VCaP (cell line): Measurements from ENCODE around the gene TRNP1.
"Not testable (repeated sequence)": the region's sequence is repeated elsewhere in the genome, so short reads cannot be mapped to it uniquely, and the experiment has no call there.

Experiments used
- H3K27ac ChIP-seq: fragments of 450-650 bp; 2 replicates; pipeline ENCODE4 v1.5.1; 2017
- CTCF ChIP-seq: fragments of 450-650 bp; conservative IDR thresholded peaks from 2 replicates; pipeline ENCODE4 v1.5.1; 2017; ENCODE audit warnings: mild to moderate bottlenecking, moderate library complexity

Gene TRNP1

DNA sequence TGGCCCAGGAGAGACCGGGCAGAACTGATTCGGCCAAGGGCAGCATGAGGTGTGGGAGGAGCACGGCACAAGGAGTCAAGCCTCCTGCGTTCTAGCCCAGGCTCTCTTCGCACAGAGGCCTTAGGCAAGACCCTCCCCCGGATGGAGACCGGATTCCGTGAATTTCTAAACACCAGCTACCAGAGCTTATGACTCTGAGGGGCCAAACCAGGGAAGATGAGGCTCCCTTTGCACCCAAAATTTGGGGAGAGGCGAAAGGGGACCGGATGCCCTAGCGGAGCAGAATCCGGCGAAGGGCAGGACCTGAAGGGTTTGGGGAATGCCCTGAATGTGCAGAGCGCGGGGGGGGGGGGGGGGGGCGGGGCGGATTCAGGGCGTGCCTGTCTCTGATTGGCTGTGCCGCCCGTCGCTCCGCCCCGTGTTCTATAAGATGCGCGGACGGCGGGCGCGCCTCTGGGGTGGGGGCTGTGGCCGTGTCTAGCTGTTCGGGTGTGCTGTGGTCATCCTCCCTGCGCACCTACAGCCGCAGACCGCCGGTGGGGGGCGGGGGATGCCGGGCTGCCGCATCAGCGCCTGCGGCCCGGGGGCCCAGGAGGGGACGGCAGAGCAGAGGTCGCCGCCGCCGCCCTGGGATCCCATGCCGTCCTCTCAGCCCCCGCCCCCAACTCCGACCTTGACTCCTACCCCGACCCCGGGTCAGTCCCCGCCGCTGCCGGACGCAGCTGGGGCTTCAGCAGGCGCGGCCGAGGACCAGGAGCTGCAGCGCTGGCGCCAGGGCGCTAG, at the start of gene TRNP1:
Gene TRNP1 (plus strand): TSS at position 456 of the 783 bp plus-strand sequence. CDS start 95 bp downstream, at position 551.
- peak within 1 kb of the TSS; percentile 76; the same call in 1 of the 2 replicates for H3K27ac ChIP-seq
- TF ChIP-seq CTCF, result no peak

DNA sequence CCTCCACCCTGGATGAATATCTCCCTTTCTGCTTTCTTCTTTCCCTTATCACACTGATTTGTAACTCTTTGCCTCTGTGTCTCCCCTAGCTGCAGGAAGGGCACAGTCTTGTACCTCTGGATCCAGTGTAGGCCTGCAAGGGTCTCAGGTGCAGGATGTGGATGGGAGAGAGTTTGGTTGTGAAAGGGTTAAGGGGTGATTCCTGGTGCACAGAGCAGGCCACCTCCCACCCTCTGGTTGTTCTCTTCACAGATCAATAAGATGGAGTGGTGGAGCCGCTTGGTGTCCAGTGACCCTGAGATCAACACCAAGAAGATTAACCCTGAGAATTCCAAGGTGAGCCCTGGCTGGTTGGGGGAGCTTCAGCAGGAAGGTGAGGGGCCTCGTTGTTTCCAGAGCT, 48.4 kb upstream of the TRNP1 start:
- no peak for TF ChIP-seq CTCF

GRCh38 chr1:26945728-26946127, 47.8 kb upstream of the TRNP1 start:
- no peak for TF ChIP-seq CTCF
- no peak overlapping the region for H3K27ac ChIP-seq

More for the DNA sequence above, 48.4 kb upstream of the TRNP1 start:
- no peak overlapping the region for H3K27ac ChIP-seq

DNA sequence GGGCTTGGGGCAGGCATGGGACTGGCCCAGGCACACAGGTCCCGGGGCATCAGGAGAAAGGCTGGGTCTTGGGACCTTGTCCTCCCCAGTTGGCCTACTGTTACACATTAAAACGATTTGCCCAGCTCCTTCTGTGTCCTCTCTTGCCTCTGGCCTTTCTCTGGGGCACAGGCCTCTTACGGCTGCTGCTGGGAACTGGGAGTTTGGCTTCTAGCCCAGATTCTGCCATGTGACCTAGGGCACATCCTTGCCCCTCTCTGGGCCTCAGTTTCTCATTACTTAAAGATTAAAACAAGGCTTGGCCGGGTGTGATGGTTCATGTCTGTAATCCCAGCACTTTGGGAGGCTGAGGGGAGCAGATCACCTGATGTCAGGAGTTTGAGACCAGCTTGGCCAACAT, 47.2 kb upstream of the TRNP1 start:
- no peak overlapping the region for H3K27ac ChIP-seq
- no peak for TF ChIP-seq CTCF

DNA sequence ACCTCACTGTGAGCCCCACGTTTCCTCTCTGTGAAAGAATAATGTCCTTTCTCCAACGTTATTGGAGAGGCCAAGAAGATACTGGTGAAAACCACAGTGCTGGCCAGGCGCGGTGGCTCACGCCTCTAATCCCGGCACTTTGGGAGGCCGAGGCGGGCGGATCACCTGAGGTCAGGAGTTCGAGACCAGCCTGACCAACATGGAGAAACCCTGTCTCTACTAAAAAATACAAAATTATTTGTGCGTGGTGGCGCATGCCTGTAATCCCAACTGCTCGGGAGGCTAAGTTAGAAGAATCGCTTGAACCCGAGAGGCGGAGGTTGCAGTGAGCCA, 44.8 kb upstream of the TRNP1 start:
- H3K27ac ChIP-seq, result not testable (repeated sequence)

DNA sequence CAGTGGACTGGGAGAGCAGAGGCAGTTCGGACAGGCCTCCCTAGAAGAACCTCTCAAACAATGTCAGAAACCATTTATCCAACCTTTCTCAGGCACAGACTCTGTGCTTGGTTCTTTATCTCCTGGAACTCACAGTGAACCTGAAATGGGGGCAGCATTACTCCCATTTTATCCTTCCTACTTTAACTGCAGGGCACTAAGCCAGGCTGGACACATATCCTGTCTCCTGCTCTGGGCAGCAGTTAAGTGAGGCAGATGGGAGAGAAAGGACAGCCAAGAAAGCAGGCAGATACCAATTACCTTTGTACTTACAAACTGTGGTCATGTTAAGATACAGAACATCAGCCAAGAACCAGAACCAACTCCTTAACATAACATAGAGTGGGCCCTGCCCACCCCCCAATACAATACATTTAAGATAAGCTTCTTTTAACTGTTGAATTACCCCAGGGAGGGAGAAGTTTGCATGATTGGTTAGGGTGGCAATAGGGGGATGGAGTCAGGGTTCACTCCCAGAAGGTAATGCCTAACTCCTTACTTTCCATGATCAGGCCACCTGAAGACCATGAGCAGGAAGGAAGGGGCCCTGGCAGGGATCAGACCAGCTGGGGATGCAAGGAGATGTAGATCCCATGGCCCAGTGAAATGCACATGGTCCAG, 44.1 kb upstream of the TRNP1 start:
- TF ChIP-seq CTCF, result no peak
- no peak overlapping the region for H3K27ac ChIP-seq

DNA sequence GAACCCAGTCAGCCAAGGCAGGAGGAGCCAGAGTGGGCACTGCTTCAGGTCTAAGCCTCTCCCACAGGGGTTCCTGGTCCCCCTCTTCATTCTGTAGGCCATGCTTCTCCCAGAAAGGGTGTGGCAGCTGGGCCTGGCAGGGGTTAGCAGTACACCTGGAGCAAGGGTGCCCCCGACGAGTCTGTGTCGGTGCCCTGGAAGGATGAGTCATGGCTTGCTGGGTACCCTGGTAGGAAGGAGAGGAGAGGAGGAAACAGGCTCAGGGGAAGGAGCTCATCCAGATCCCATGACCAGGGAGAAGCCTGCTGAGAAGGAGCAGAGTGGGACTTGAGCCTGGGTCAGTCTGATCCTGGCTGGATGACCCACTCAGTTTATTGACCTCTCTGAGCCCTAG, 43.6 kb upstream of the TRNP1 start:
- no peak for TF ChIP-seq CTCF
- no peak overlapping the region for H3K27ac ChIP-seq

GRCh38 chr1:26950602-26951001, 42.9 kb upstream of the TRNP1 start:
- no peak for TF ChIP-seq CTCF
- no peak overlapping the region for H3K27ac ChIP-seq
